HG03175 (cell line): ENCODE data around the gene SLC8B1.

Source experiments
- ATAC-seq: cut with Tn5 transposase; IDR thresholded peaks from one replicate; pipeline ENCODE4 v1.9.1; 2021; ENCODE audit warnings: mild to moderate bottlenecking, moderate library complexity; ENCODE audit not compliant: unreplicated experiment

Gene SLC8B1

GRCh38 chr12:113334786-113335539 is at the start of gene SLC8B1:
TSS of gene SLC8B1 (minus strand) at chr12:113335109. CDS start at chr12:113332878, 2,231 bp downstream.
- peak; percentile 94 for ATAC-seq

GRCh38 chr12:113382206-113382605 is 47.3 kb upstream of the SLC8B1 start:
- no peak for ATAC-seq

- no peak for ATAC-seq
Observed at GRCh38 chr12:113381220-113381619, 46.3 kb upstream of the SLC8B1 start.

- no peak for ATAC-seq
Observed at GRCh38 chr12:113378291-113378690, 43.4 kb upstream of the SLC8B1 start.

- no peak for ATAC-seq
Observed at GRCh38 chr12:113374823-113375428, 40.0 kb upstream of the SLC8B1 start.

- no peak for ATAC-seq
Observed at GRCh38 chr12:113373969-113374368, 39.1 kb upstream of the SLC8B1 start.

- no peak for ATAC-seq
Observed at GRCh38 chr12:113373440-113373839, 38.5 kb upstream of the SLC8B1 start.

GRCh38 chr12:113372371-113372770 is 37.5 kb upstream of the SLC8B1 start:
- ATAC-seq = no peak

- ATAC-seq = no peak
Observed at GRCh38 chr12:113371808-113372207, 36.9 kb upstream of the SLC8B1 start.

GRCh38 chr12:113370923-113371682 is 36.2 kb upstream of the SLC8B1 start:
- ATAC-seq = no peak

- no peak for ATAC-seq
Observed at GRCh38 chr12:113369391-113369985, 34.6 kb upstream of the SLC8B1 start.

GRCh38 chr12:113368331-113368730 is 33.4 kb upstream of the SLC8B1 start:
- ATAC-seq = no peak

GRCh38 chr12:113366827-113367226 is 31.9 kb upstream of the SLC8B1 start:
- no peak for ATAC-seq

- no peak for ATAC-seq
Observed at GRCh38 chr12:113365639-113366395, 30.9 kb upstream of the SLC8B1 start.

- no peak for ATAC-seq
Observed at GRCh38 chr12:113364698-113365097, 29.8 kb upstream of the SLC8B1 start.

GRCh38 chr12:113361574-113362370 is 26.9 kb upstream of the SLC8B1 start:
- ATAC-seq = no peak

- no peak for ATAC-seq
Observed at GRCh38 chr12:113359939-113360748, 25.2 kb upstream of the SLC8B1 start.

- ATAC-seq = no peak
Observed at GRCh38 chr12:113359133-113359938, 24.4 kb upstream of the SLC8B1 start.
